HG02870 (cell line): ENCODE measurements around the gene ZNF727.
"Not testable (repeated sequence)": the region's sequence is repeated elsewhere in the genome, so short reads cannot be mapped to it uniquely, and the experiment has no call there.

ENCODE experiments used
- ATAC-seq: cut with Tn5 transposase; IDR thresholded peaks from one replicate; pipeline ENCODE4 v1.9.1; 2021; ENCODE audit warnings: mild to moderate bottlenecking, moderate library complexity; ENCODE audit not compliant: unreplicated experiment

Gene ZNF727

GRCh38 chr7:64045301-64046040 lies at the start of gene ZNF727:
ZNF727 (plus strand) TSS chr7:64045434; CDS start chr7:64045622, 188 bp downstream.
- ATAC-seq = no peak

DNA sequence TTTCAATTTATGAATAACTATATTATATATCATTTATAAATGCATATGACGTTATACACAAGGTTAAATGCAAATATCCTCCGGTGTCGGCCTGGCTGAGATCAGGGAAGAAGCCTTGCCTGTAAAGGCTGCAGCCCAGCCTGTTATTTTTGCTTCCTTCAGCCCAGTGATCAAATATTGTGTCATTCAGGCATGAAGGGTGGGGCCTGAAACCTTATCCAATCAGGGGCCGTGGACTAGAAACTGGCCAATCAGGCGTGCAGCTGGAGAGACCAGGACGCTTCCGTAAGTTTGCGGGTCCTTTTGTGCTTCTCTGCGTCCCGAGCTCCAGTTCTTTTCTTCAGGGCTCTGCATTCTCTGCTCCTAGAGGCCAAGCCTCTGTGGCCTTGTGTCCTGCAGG lies 46.7 kb upstream of the ZNF727 start, which contains the start of gene ZNF722:
Gene ZNF722 (plus strand): TSS at position 301 of the 400 bp plus-strand sequence. CDS start 113 bp downstream, outside the sequence.
- no peak for ATAC-seq

GRCh38 chr7:64015496-64015895 lies 29.7 kb upstream of the ZNF727 start:
- ATAC-seq = not testable (repeated sequence)

- no peak for ATAC-seq
Measured at GRCh38 chr7:64035388-64035787, 9.8 kb upstream of the ZNF727 start.

DNA sequence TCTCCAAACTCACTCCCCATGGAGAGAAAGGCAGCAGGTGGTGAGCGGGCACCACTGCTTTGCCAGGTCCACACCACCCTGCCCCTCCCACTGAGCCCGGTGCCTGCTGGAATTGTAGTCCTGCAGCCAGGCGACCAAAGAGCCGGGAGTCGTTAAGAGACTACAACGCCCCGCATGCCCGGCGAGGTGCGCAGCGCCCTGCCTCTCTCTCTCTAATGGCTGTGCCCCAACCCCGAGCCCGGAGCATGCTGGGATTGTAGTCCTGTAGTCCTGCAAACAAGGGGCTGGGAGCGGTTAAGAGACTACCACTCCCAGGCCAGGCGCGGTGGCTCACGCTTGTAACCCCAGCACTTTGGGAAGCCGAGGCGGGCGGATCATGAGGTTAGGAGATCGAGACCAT lies 8.1 kb upstream of the ZNF727 start:
- ATAC-seq = no peak

- ATAC-seq = no peak
Measured at GRCh38 chr7:64046041-64046389, 781 bp downstream of the ZNF727 start.

DNA sequence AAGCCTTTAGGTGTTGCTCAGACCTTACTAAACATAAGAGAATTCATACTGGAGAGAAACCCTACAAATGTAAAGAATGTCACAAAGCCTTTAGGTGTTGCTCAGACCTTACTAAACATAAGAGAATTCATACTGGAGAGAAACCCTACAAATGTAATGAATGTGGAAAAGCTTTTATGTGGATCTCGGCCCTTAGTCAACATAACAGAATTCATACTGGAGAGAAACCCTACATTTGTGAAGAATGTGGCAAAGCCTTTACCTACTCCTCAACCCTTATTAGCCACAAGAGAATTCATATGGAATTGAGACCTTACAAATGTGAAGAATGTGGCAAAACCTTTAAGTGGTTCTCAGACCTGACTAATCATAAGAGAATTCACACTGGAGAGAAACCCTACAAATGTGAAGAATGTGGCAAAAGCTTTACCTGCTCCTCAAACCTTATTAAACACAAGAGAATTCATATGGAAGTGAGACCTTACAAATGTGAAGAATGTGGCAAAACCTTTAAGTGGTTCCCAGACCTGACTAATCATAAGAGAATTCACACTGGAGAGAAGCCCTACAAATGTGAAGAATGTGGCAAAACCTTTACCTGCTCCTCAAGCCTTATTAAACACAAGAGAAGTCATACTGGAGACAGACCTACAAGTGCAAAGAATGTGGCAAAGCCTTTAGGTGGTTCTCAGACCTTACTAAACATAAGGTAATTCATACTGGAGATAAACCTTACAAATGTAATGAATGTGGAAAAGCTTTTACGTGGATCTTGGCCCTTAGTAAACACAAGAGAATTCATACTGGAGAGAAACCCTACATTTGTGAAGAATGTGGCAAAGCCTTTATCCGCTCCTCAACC lies 32.8 kb downstream of the ZNF727 start:
- not testable (repeated sequence) for ATAC-seq

GRCh38 chr7:64078699-64078994 lies 33.4 kb downstream of the ZNF727 start:
- no peak for ATAC-seq

GRCh38 chr7:64087501-64087900 lies 42.3 kb downstream of the ZNF727 start:
- ATAC-seq = no peak

DNA sequence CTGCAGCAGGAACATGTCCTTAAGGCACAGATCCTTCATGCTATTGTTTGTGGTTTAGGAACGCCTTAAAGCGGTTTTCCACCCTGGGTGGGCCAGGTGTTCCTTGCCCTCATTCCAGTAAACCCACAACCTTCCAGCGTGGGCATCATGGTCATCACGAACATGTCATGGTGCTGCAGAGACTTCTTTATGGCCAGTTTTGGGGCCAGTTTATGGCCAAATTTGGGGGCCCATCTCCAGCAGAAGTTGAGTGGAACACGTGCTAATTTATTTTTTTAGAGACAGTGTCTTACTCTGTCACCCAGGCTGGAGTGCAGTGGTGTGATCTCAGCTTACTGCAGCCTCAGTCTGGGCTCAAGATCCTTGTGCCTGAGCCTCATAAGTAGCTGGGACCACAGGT lies 43.6 kb downstream of the ZNF727 start:
- not testable (repeated sequence) for ATAC-seq
